ENCODE measurements around the gene SLC25A19.

DNA sequence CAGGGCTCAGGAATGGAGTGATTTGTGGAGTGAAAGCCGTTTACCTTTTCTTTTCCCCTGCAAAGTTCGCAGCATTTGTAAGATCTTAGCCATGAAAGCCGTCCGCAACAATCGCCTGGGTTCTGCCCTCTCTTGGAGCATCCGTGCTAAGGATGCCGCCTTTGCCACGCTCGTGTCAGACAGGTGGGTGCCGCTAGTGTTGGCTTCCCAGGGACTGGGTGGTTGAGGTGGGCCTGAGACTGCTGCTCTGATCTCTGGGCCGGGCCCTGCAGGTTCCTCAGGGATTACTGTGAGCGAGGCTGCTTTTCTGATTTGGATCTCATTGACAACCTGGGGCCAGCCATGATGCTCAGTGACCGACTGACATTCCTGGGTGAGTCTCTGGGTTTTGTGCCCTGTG lies 56.4 kb downstream of the SLC25A19 start:
- TF ChIP-seq, protein P1, sequence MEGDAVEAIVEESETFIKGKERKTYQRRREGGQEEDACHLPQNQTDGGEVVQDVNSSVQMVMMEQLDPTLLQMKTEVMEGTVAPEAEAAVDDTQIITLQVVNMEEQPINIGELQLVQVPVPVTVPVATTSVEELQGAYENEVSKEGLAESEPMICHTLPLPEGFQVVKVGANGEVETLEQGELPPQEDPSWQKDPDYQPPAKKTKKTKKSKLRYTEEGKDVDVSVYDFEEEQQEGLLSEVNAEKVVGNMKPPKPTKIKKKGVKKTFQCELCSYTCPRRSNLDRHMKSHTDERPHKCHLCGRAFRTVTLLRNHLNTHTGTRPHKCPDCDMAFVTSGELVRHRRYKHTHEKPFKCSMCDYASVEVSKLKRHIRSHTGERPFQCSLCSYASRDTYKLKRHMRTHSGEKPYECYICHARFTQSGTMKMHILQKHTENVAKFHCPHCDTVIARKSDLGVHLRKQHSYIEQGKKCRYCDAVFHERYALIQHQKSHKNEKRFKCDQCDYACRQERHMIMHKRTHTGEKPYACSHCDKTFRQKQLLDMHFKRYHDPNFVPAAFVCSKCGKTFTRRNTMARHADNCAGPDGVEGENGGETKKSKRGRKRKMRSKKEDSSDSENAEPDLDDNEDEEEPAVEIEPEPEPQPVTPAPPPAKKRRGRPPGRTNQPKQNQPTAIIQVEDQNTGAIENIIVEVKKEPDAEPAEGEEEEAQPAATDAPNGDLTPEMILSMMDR (IDR thresholded peaks at IDR 0.05 in 4 of 5, conservative IDR thresholded peaks at IDR 0.05 in 1 of 5) = no peak
- no peak for TF ChIP-seq POLR2A (IDR thresholded peaks at IDR 0.05)
